GM21737 (cell line): ENCODE measurements around the gene ZFAND3.

Source experiments
- ATAC-seq: cut with Tn5 transposase; IDR thresholded peaks from one replicate; pipeline ENCODE4 v1.9.1; 2021; ENCODE audit warnings: mild to moderate bottlenecking, moderate library complexity; ENCODE audit not compliant: unreplicated experiment

ZFAND3 gene

GRCh38 chr6:38146021-38146733 is 326.6 kb downstream of the ZFAND3 start:
- no peak for ATAC-seq

DNA sequence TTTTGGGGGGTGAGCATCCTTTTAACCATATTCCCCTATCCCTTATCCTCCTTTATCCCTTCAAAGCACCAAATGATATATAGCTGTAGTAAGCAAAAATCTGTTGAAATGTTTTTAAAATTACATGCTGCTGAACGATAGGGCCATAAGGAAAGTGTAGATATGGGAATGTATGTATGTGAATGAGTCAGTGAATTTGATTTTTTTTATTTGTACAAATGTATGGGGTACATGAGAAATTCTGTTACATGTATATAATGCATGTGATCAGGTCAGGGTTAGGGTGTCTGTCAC is 327.2 kb downstream of the ZFAND3 start:
- ATAC-seq = no peak

DNA sequence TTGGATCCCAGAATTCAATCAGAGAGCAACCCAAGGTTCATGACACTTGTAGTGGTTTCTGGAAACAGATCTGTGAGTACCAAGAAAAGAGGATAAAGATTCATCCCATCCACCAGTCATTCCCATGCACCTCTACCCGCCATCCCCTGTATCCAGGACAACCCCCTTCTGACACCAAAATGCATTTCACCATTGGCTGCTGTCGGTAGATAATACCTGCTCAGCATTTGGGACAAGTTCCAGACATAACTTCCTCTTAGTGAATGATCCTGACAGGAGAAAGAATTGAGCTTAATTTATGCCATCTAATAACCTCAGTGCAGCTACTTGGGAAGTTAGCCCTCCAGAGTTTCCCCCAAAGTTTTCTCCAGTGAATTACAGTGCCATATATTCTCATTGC is 329.1 kb downstream of the ZFAND3 start:
- no peak for ATAC-seq

DNA sequence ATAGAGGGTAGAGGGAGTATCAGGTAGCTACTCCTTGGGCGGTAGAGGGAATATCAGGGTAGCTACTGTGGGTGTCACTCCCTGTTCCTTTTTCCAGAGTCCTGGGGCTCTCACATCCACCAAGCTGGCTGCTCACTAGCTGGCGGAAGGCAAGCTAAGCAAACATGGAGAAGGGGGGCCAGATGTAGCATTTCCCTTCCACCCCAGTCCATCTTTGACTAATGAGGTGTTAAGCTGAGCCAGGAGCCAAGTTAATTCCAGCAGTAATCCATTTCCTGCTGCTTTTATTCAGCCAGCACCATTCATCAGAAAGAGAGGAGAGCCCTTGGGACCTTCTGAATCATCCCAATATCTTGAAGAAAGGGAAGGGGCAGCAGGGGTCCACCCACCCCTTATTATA is 330.0 kb downstream of the ZFAND3 start:
- ATAC-seq = no peak

- no peak for ATAC-seq
These were observed 330.5 kb downstream of the ZFAND3 start for GRCh38 chr6:38150021-38150420.

GRCh38 chr6:38150681-38151296 is 331.3 kb downstream of the ZFAND3 start:
- no peak for ATAC-seq

DNA sequence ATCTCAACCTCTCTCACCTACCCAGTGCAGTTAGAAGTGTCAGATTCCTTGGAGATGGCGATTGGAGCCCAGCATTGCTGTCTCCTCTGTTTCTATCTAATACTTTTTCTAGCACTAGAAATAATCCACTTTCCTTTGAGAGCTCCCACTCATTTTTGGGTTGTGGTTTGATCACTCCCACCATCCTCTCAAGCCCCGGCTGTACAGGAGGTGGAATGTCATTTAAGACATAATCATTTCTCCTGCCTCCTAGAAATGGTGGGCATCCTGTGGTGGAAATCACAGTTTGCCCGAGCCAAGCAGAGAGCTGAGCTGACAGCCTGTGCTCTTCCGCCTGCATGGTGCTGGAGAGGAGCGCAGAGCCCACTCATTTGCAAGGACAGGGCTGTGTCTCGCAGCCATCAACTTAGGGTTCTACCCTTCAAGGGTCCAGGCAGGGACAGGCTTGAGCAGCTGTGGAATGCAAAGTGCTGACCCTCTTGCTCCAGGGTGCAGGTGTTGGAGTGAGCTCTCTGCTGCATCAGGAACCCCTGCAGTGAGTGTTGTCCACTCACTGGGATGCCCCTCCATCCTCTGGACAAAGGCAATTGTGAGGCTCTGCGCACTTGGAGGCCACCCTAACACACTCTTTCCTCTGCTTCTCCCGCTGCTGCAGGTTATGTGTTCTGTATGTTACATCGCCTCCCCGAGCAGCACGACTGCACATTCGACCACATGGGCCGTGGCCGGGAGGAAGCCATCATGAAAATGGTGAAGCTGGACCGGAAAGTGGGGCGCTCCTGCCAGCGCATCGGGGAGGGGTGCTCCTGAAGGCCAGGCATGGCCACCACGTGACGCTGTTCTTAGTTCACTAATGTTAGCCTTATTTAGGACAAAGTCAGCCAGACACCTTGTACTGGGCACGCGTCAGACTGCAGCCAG is 332.3 kb downstream of the ZFAND3 start:
- ATAC-seq = no peak

DNA sequence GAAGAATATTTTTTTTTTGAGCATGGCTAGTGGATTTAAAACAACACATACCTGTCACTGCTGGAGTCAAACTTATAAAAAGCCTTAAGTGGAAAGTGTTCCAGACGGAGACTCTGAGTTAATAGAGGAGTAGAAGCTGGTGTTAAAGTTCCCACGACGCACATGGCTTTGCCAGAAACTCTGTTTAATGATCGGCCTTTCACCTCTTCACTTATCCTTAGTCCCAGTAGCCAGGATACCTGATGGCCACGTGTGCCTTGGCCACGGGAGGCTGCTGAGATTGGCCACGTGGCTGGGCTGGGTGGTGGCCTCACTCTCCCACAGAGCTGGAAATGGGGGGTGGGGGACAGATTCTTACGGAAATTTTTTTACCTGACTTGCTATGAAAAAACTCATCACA is 333.1 kb downstream of the ZFAND3 start:
- ATAC-seq = no peak

GRCh38 chr6:38153076-38153797 is 333.7 kb downstream of the ZFAND3 start:
- ATAC-seq = no peak

DNA sequence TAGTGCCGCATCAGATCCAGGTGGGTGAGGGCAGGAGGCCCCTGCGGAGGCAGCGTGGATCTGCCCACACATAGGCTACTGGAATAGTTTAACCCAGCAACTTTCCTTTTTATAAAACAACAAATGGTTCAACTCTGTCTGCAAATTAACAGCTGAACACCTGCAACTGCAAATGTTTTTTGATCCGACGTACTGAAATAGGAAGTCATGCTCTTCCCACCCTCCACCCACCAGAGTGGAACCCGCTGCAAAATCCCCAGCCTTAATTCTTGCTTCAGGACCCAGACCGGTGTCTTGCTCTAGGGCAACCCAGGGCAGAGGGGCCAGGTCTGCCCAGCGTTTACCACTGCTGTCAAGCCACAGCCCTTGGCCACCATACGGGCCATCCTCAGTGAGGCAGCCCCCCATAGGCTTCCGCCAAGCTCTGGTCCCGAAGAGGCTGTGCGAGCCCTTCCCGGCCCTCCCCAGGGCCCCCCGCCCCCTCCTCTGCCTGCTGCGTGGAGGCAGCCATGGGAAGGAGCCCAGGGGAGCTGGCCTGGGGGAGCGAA is 334.3 kb downstream of the ZFAND3 start:
- ATAC-seq = no peak

DNA sequence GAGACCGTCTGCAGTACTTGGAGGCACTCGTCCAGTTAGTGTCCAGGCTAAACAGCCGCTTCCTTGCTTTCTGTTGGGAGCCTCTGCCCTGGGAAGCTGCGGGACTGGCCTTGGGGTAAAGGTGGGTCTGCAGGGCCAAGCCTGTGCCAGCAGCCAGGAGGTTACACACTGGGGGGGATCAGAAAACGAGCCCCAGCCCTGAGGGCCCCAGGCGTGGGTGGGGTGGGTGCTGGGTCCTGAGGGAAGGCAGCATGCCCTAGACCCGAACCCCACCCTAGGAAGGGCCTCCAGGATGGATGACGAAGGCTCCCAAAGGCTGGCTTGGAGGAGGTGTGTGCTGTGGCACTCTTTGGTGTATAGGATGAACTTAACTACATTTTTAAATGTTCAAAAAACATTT is 335.2 kb downstream of the ZFAND3 start:
- no peak for ATAC-seq

GRCh38 chr6:38155144-38155543 is 335.6 kb downstream of the ZFAND3 start:
- ATAC-seq = no peak

- ATAC-seq = no peak
These were observed 336.2 kb downstream of the ZFAND3 start for GRCh38 chr6:38155621-38156204.

DNA sequence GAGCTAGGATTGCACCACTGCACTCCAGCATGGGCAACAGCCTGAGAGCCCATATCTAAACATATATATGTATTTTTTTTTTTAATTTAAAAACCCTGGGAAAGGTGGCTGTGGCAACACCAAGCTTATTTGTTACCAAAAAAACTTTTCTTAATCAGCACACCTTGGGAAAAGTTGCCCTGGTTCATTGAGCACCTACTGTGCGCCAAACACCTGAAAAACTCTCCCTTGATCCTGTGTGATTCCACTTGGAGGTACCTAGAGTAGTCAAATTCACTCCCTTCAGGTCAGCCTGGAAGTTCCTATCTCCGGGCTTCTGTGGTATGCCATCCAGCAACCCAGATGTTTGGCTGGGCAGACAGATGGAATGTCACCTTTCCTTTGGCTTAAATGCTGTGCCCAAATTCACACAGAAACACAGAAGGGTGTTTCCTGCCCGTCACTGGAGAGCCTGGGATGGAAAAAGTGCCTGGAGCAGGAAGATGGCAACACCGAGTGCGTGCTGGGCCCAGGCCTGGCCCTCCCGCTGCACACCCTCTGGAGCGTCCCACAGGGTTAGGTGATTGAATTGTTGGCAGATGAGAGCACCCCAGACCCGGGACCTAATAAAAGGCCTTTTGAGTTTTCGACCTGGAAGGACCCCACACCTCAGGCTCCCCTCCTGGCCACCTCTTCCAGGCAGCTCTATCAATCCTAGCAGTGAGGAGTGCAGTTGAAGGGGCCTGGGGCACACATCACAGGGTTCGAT is 337.5 kb downstream of the ZFAND3 start:
- ATAC-seq = no peak

DNA sequence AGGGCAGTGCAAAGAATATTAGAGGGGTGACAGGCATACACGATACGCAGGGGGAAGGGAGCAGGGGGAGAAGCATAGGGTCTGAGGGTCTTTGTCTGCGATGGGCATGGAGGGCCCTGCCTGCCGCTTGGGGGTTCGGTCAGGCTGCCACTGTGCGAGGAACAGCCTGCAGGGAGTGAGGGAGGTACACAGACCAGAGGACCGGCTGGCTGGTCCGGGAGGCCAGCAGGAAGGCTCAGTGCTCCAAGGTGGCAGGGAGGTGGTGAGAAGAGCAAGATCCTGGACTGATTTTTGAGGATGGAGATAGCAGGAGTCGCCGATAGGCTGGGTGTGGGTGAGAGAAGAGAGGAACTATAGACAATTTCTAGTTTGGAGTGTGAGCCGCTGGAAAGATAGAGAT is 338.4 kb downstream of the ZFAND3 start:
- ATAC-seq = no peak

GRCh38 chr6:38158762-38159350 is 339.3 kb downstream of the ZFAND3 start:
- ATAC-seq = no peak

GRCh38 chr6:38159596-38159995 is 340.1 kb downstream of the ZFAND3 start:
- ATAC-seq = no peak

DNA sequence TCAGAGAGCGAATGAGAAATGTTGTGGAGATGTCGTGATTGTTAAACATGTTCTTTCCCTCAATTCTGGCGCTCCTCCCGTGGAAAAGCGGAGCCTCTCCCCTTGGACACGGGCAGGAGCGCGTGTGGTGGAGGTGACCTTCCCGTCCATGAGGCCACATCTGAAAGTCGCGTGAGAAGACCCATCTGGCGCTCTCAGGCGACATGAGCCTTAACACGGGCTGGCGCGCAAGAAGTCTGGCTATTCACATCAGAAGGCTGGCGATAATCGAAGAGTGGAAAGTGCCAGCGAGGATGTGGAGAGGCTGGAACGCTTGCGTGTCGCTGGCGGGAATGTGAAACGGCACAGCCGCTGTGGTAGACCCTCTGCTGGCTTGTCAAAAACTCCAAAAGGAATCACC is 341.3 kb downstream of the ZFAND3 start:
- no peak for ATAC-seq

DNA sequence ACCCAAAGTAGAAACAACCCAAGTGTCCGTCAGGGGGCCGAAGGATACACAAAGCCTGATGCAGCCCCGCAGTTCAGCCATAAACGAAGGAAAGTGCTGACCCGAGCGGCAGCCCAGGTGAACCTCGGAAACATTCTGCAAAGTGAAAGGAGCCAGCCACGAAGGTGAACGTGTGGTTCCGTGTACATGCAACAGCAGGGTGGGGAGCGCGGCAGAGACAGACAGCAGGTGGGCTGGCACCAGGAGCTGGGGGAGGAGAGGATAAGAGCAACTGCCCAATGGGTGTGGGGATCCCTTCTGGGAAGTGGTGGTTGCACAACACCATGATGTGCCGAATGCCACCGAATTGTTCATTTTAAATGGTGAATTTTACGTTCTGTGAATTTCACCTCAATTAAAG is 341.8 kb downstream of the ZFAND3 start:
- no peak for ATAC-seq
